NCI-H1048 (cell line): Measurements from ENCODE around the gene RNU6-1.

Source experiments
- DNase-seq: peaks from one replicate; lab custom pipeline; 2025; lab: John Stamatoyannopoulos, UW

Gene RNU6-1

GRCh38 chr15:67820992-67821783, 18.7 kb downstream of the RNU6-1 start:
- DNase-seq = no peak

DNA sequence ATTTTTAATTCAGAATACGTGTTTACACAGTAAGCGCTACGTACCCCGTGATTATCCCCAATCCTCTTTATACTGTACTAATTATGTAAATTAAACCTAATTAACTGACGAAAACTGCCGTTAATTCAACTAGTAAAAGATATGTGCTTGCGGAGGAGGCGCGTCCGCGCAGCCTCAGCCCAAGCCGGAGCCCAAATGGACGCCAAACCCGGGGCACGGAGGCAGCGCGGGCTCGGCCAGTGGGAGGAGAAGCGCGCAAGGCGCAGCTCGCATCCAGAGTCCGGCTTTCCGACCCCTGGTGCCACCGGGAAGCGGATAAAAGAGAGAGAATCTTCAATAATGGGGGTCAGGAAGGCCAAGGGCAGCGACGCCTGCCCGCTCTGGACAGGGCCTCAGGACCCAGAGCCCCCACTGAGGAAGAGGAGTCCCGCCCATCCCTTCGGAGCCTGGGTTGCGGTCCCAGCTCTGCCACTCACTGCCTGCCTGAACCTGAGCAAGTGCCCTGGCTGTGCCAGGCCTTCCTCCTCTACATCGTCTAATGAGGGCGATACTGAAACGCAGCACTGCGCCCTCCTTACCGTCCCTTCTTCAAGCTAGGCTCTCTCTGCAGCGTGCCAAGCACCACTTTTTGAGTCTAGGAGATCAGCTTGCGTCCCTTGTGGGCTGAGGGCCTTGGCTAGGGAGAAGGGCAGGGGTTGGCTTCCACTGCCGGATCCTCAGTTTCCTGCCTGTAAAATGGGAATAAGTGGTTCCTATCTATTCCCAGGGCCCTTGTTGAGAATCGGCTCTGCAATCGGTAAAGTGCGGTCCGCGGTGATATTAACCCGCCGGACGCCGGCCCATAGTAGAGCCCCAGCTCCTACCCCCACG, 19.5 kb downstream of the RNU6-1 start:
- no peak for DNase-seq

DNA sequence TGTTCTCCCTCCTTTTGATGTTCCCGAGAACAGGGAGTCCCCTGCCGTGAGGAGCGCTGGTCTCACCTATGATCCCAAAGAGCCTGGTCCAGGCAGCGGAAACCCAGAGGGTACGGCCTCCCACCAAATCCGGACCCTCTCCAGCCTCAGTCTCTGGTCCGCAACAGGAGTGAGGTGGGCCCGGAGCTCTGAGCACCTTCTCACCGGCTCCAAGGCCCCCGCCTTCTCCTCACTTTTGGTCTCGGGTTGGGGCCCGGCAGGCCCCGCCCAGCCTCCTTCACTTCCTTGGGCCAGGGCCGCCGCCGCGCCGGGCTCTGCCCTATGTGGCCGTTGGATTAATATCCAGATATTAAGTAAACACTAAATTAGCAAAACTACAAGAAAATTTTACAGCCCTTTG, 20.2 kb downstream of the RNU6-1 start:
- no peak for DNase-seq

DNA sequence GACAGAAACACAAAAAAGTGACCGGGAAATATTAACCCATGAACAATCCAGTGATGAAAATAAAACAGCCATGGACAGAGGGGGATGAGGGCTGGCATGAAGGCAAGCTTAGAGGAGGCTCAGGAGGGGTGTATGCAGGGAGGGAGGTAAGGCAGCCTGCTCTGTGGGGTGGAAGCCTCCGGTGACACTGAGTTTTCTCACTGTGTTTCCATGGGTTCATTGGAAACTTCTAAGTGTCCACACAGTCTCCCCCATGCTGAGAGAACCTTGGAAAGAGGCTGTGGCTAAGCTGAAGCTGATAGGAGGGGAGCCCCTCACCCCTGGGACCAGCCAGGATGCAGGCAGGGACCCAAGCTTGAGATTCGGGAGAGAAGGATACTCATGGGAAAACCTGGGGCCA, 21.4 kb downstream of the RNU6-1 start:
- DNase-seq = no peak

DNA sequence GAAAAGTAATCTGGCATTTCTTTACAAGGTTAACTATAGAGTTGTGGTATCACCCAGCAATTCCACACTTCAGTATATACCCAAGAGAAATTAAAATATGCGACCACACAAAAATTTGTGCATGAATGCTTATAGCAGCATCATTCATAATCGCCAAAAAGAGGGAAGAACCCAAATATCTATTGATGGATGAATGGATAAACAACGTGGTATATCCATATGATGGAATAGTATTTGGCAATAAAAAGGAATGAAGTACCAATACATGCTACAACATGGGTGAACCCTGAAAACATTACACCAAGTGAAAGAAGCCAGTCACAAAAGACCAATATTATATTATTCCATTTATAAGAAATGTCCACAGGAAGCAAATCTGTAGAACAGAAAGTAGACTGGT, 23.2 kb downstream of the RNU6-1 start:
- DNase-seq = no peak

- no peak for DNase-seq
Observed at GRCh38 chr15:67815036-67815592, 24.7 kb downstream of the RNU6-1 start.

DNA sequence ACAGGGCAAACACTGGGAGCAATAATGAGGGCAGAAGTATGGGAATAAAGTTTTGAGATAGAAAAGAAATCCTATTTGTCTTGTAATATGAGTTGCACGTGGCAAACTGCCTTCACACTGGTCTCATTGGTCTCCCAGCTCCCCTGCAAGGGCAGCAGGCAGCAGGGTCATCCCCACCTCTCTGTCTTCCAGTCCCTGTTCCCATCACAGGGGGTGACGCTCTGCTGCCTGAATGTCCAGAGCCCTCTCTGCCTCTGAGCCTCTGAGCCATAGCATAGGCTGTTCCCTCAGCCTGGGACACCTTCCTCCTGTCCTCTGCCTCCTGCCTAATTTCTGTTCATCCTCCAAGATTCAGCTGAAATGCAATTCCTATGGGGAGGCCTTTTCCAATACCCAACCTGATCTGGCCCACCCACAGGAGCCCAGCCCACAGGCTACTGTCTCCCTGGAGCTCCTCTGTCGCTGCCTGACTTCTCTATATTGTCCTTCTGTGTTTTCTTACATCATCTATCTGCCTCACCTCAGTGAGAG, 26.7 kb downstream of the RNU6-1 start:
- DNase-seq = no peak

DNA sequence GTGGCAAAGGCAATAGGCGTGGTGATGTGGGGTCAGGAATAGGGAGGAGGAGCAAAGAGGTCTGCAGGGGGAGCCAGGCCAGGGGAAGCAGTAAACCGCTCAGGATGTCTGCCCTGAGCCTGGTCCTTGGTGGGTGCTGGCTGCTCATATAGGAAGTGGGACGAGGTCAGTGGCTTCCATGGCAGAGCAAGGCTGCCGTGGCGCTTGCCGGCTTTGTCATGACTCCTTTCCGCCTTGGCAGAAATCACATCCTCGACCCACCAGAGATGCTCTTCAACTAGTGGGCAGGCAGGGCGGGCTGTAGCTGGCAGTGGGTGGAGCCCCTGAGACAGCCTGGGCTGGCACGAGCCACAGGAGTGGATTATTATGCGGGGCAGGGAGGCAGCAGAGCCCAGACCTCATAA, 27.6 kb downstream of the RNU6-1 start:
- DNase-seq = no peak

DNA sequence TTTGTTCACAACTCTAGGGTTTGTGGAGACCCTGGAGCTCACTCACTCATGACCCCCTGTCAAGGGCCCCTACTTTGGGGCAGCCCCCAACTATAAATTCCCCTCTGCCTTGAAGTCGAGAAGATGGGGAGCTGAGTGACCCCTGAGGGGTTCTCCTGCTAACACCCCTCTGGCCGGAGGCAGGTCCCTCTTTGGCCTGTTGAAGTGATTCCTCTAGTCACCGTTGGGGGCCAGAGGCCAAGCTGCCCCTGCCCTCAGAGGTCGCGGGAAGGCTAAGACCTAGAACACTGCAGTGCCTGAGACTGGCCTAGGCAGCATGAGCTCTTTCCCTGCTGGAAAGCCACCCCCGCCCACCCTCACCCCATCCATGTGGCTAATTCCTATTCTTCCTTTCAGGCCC, 30.0 kb downstream of the RNU6-1 start:
- no peak for DNase-seq

GRCh38 chr15:67809441-67809840, 30.4 kb downstream of the RNU6-1 start:
- no peak for DNase-seq

GRCh38 chr15:67808821-67809220, 31.0 kb downstream of the RNU6-1 start:
- no peak for DNase-seq

- no peak for DNase-seq
Observed at GRCh38 chr15:67807836-67808235, 32.0 kb downstream of the RNU6-1 start.

GRCh38 chr15:67807141-67807540, 32.7 kb downstream of the RNU6-1 start:
- no peak for DNase-seq

DNA sequence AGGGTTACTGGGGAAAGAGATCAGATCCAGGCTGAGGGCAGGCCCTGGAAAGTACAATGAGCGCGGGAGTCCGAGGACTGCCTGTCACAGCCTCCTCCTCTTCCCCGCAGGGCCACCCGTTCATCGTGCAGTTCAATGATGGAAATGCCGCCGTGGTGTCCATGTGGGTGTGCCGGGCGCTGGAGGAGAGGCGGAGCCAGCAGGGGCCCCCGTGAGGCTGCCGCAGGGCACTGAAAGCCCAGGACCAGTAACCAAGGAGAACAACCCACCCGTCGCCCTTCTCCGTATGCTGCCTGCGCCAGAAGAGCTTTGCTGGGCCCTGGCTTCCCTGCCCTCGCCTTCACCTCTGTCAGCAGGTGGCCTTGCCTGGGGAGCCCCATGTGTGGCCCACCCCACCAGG, 33.3 kb downstream of the RNU6-1 start:
- no peak for DNase-seq

GRCh38 chr15:67805666-67806516, 34.0 kb downstream of the RNU6-1 start:
- DNase-seq = no peak

DNA sequence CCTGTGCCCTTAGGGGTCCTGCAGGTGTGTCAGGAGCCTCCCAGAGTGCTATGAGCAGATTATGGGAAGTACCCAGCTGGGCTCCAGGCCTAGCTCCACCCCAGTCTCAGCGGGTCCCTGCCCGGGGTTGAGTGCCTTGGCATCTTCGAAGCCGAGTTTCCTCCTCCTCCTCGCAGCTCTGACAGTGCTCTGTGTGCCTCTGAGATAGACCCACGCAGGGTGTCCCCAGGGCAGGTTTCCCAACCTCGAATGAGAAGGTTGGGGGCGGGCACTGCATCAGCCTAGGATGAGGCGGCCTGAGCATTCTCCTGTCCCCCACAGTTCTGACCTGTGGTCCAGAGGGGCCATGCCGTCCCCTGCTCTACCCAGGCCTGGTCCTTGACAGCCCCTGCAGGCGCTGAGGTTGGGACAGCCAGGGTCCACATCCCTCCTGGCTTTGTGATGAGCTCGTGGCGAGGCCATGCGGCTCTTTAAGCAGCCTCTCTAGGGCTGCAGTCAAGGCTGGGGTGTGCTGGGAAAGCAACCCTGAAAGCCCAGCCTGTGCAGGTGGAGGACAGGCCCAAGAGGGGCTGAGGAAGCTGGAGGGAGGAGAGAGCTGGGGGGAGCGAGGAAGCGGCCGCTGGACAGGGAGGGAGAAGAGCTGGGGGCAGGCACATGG, 34.7 kb downstream of the RNU6-1 start:
- no peak for DNase-seq

DNA sequence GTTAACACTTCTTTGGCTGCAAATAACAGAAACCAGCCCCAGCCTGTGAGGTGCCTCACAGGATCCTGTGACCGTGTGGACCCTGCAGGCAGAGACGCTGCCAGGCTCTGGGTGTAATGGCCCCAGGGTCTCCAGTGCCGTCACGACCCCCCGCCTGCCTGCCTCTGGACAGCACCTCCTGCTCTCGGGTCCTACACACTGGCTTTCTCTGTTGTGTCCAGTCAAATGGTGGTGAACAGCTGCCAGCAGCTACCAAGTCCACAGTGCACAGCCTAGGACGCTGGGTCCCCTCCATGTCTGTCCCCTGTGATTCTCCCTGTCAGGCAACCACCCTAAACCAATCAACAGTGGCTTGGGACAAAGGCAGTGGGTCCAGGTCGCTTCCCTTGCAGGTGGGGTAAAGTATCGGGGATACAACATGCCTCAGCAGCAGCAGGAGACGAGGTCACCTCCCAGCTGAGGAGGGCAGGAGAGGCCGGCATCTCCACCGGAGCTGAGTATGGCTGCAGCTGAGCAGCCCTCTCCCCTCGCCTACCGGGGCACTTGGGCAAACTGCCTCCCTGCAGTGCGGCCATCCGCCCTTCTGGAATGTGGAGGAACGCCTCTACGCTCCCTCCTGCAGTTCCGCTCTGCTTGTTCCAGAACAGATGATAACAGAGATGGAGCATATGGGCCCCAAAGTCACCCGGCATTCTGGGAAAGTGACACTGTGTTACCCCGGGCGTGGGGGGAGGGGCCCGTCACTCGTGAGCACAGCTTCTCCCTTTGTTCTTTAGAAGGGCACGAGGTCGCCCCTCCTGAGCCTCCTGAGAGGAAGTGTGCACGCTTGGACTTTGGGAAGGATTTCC, 35.6 kb downstream of the RNU6-1 start:
- DNase-seq = no peak

- DNase-seq = no peak
Observed at GRCh38 chr15:67803299-67803698, 36.5 kb downstream of the RNU6-1 start.

DNA sequence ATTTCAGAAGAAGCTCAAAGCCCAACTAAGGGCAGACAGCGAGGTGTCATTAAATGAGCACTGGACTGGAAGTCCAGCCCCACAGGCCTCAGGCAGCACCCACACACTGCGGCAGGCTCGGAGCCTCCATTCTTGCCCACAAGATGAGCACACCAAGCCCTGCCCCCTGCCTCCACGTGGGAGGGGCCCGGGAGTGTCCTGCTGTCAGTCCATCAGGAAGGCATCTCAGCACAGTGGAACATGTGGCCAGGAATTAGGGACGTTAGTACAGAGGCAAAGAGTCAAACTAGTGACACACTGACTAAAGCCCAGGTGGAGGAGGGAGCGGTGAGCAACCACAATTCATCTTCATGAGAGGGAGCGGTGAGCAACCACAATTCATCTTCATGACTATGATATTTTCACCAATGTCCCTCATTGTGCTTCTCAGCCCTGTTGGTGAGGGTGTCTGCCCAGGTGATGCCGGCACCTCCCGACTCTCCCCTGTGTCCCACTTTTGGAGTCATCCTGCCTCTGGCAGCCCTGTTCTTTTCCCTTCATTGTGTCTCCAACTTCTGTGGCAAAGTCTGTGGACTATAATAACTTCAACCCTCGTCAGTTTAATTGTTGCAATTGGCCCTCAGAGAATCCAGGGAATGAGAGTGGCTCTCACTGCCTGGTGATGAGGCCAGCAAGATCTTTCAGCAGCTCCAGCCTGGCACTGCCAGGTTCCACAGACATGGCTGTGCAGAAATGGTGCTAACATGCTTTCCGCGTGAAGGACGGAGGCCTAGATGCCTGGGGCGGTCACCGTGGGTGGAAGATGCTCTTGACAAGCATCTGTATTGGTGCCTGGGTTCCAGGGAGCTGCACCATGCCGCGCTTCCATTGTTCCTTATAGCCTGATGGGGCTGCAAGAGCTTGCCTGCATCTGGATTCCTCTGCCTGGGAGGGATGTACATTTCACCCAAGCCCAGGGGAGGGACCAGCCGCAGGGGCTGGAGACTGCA, 37.6 kb downstream of the RNU6-1 start:
- DNase-seq = no peak
